ENCODE results near the gene PRSS36. TPM values are rescaled to one million over a fixed set of nuclear protein-coding genes. Genes with fewer than 3 reads are reported as not detected.
A peak's percentile ranks its signal among the peaks of the same experiment; 100 is the strongest.

Gene PRSS36
- total RNA-seq, 1 experiment from 2014 or later = 0.66 TPM

DNA sequence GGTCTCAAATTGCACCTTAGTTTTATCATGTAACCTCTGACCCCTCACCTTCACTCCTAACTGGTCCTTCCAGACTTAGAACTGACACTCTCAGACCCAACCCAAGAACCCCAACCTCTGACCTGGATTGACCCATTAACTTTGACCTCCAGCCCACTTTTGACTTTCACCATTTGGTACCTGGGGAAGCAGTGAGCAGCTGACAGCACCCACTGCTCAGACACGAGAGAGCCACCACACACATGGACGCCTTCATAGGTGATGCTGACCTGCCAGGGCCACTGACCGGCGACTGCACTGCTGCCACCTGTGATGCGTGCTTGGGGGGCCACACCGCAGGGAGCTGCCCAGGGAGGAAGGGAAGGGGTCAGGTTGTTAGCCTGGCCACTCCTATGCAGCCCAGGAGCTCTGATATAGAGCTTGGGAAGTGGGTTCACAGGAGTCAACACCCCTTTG lies 16.8 kb downstream of the PRSS36 start:
- H3K27me3 Mint-ChIP-seq (ENCODE audit: low read depth) = no peaks in the 10 kb centered on the region
- H3K4me1 Mint-ChIP-seq = peaks cover 46 to 54% of the 10 kb centered on the region in 2 experiments
- TF ChIP-seq, protein P1, sequence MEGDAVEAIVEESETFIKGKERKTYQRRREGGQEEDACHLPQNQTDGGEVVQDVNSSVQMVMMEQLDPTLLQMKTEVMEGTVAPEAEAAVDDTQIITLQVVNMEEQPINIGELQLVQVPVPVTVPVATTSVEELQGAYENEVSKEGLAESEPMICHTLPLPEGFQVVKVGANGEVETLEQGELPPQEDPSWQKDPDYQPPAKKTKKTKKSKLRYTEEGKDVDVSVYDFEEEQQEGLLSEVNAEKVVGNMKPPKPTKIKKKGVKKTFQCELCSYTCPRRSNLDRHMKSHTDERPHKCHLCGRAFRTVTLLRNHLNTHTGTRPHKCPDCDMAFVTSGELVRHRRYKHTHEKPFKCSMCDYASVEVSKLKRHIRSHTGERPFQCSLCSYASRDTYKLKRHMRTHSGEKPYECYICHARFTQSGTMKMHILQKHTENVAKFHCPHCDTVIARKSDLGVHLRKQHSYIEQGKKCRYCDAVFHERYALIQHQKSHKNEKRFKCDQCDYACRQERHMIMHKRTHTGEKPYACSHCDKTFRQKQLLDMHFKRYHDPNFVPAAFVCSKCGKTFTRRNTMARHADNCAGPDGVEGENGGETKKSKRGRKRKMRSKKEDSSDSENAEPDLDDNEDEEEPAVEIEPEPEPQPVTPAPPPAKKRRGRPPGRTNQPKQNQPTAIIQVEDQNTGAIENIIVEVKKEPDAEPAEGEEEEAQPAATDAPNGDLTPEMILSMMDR (conservative IDR thresholded peaks at IDR 0.05) = no peak
- Histone ChIP-seq H2BK120ac (ENCODE audit: low read depth, low read length, poor library complexity, severe bottlenecking) (no peak overlapping the region), H2BK12ac (ENCODE audit: insufficient read length, low read depth, low read length) (no peak overlapping the region), H3K79me2 (ENCODE audit: insufficient read depth, low read length) (peaks cover 4% of the 10 kb centered on the region; the same call in 1 of the 2 replicates), H3K4me2 (ENCODE audit: insufficient read depth, insufficient read length, low read length) (peak overlapping the region; percentile 38), H3K9me3 (ENCODE audit: control insufficient read depth, low read depth, low read length) (no peaks in the 10 kb centered on the region), H4K8ac (replicated peaks; ENCODE audit: insufficient read length, low read depth, low read length) (no peak overlapping the region), H3K23ac (ENCODE audit: insufficient read length, low read depth, low read length) (no peak overlapping the region), H2BK15ac (ENCODE audit: low read depth, low read length) (no peak overlapping the region), H3K79me1 (ENCODE audit: insufficient read depth, low read depth, low read length, poor library complexity, severe bottlenecking) (peaks cover 5% of the 10 kb centered on the region), H3K27me3 (ENCODE audit: insufficient read depth, low read length) (no peaks in the 10 kb centered on the region), H3K4me1 (ENCODE audit: insufficient read depth, low read length) (peaks cover 18% of the 10 kb centered on the region; the same call in 1 of the 2 replicates), H3K27ac (ENCODE audit: insufficient read length, low read depth, low read length) (no peak overlapping the region), H4K91ac (ENCODE audit: insufficient read length, low read depth, low read length) (no peak overlapping the region), H3K18ac (ENCODE audit: insufficient read length, low read depth, low read length) (no peak overlapping the region), H3K14ac (ENCODE audit: insufficient read depth, low read length) (no peak overlapping the region), H3K9ac (ENCODE audit: extremely low read depth, insufficient read length, low read length) (no peak overlapping the region), H3K23me2 (ENCODE audit: insufficient read length, low read depth, low read length, poor library complexity, severe bottlenecking) (peaks cover 5% of the 10 kb centered on the region), H4K5ac (ENCODE audit: insufficient read length, low read depth, low read length) (no peak overlapping the region), H4K20me1 (ENCODE audit: control insufficient read depth, insufficient read depth, insufficient read length) (no peaks in the 10 kb centered on the region), H2AFZ (ENCODE audit: low read length) (no peak overlapping the region), H2AK5ac (ENCODE audit: insufficient read length, low read length) (no peak overlapping the region), H3T11ph (ENCODE audit: low read length) (no peak overlapping the region), H2BK5ac (ENCODE audit: insufficient read length, low read length) (no peak overlapping the region), H2BK20ac (ENCODE audit: low read depth, low read length, poor library complexity, severe bottlenecking) (no peak overlapping the region), H3K56ac (ENCODE audit: insufficient read length, low read depth, low read length) (no peak overlapping the region), H3K4ac (ENCODE audit: low read depth, low read length) (no peak overlapping the region; the same call in 1 of the 2 replicates)
- H3K27ac Mint-ChIP-seq = peak overlapping the region; percentile 50 to 88 (median 78); a peak in 4 of 7 replicates
- H3K9me3 Mint-ChIP-seq = no peaks in the 10 kb centered on the region; a peak in 1 of 5 replicates
- peaks cover 27 to 38% (median 34%) of the 10 kb centered on the region in 3 experiments for H3K36me3 Mint-ChIP-seq (ENCODE audit: insufficient read depth in 1 of 3, low read depth in 3 of 3)
- no CpG with 5 or more reads among the region's 6 CpGs for WGBS (ENCODE audit: extremely low coverage, insufficient read length, low lambda C conversion rate)
- H3K4me3 Mint-ChIP-seq = peak overlapping the region; percentile 81 to 92
- DNase-seq = no peak

All from H9 (cell line).